ENCODE results near the gene CDH3.

The CDH3 gene

DNA sequence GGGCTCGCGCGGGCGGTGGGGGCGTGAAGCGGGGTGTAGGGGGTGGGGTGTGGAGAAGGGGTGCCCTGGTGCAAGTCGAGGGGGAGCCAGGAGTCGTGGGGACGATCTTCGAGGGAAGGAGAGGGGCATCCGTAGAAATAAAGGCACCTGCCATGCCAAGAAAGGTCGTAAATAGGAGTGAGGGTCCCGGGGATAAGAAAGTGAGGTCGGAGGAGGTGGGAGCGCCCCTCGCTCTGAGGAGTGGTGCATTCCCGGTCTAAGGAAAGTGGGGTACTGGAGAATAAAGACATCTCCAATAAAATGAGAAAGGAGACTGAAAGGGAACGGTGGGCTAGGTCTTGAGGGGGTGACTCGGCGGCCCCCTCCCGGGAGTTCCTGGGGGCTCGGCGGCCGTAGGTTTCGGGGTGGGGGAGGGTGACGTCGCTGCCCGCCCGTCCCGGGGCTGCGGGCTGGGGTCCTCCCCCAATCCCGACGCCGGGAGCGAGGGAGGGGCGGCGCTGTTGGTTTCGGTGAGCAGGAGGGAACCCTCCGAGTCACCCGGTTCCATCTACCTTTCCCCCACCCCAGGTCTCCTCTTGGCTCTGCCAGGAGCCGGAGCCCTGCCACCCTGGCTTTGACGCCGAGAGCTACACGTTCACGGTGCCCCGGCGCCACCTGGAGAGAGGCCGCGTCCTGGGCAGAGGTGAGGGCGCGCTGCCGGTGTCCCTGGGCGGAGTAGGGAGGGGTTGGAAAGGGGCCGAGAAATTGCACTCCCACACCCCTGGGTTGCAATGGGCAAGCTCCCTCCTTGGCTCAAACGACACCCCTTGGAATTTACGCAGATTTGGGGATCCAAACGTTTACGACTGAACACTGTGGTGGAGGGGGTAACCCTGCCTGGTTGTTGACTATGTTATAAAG is 92.9 kb downstream of the CDH3 start:
- Histone ChIP-seq H4K20me1 (ENCODE audit: insufficient read depth, low read length) (no peaks in the 10 kb centered on the region), H3K27me3 (replicated peaks; ENCODE audit: insufficient read depth, low read length) (no peaks in the 10 kb centered on the region; the same call in 1 of the 2 replicates), H3K4me2 (ENCODE audit: low read depth, low read length) (no peak overlapping the region), H3F3A (ENCODE audit: insufficient read depth, low read length) (no peaks in the 10 kb centered on the region), H2AFZ (ENCODE audit: low read length) (no peak overlapping the region), H3K79me2 (ENCODE audit: low read length) (no peaks in the 10 kb centered on the region), H3K9ac (ENCODE audit: low read length) (no peak overlapping the region), H3K4me1 (ENCODE audit: low read length) (no peaks in the 10 kb centered on the region), H3K9me2 (replicated peaks; ENCODE audit: insufficient read depth, low read length) (no peaks in the 10 kb centered on the region), H3K27ac (ENCODE audit: low read length) (no peak overlapping the region), H3K36me3 (replicated peaks; ENCODE audit: insufficient read depth, low read length) (no peaks in the 10 kb centered on the region), H3K9me3 (replicated peaks; ENCODE audit: insufficient read depth, low read length) (no peaks in the 10 kb centered on the region), H3K4me3 (ENCODE audit: low read length) (no peak overlapping the region)
- TF ChIP-seq EZH2phosphoT487 (IDR thresholded peaks at IDR 0.05; ENCODE audit: low read length) (no peak), EZH2 (optimal IDR thresholded peaks at IDR 0.05; ENCODE audit: low read depth, low read length) (no peak)
- TF ChIP-seq, protein P1, sequence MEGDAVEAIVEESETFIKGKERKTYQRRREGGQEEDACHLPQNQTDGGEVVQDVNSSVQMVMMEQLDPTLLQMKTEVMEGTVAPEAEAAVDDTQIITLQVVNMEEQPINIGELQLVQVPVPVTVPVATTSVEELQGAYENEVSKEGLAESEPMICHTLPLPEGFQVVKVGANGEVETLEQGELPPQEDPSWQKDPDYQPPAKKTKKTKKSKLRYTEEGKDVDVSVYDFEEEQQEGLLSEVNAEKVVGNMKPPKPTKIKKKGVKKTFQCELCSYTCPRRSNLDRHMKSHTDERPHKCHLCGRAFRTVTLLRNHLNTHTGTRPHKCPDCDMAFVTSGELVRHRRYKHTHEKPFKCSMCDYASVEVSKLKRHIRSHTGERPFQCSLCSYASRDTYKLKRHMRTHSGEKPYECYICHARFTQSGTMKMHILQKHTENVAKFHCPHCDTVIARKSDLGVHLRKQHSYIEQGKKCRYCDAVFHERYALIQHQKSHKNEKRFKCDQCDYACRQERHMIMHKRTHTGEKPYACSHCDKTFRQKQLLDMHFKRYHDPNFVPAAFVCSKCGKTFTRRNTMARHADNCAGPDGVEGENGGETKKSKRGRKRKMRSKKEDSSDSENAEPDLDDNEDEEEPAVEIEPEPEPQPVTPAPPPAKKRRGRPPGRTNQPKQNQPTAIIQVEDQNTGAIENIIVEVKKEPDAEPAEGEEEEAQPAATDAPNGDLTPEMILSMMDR (IDR thresholded peaks at IDR 0.05; ENCODE audit: low read length) = no peak
- no peak for DNase-seq

DNA sequence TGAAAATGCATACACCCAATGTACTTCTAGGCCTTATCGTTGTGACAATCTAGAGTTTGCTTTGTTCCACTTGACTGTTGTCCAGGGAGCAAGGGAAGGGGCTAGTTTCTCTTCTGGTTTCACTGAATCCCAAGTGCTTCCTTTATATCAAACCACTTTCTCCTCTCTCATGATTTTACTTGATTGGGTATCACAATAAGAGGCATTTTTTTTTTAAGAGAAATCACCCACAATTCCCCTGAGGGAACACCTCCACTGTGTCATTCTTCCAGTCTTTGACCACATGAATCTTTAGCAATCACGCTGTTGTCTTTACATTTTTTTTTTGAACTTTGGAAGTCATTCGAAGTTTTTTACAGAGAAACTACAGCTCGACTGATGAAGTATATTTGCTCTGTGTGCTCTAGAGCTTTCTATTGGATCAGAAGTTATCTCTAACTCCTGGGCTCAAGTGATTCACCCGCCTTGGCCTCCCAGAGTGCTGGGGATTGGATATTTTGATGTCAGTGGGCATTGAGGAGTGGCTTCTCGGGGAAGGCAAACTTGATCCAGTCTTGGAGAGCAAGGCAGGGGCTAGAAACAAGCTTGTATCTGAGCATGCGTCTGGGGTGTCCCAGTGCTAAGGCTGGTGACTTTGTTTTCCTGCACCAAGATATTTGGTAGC is 95.0 kb downstream of the CDH3 start:
- Histone ChIP-seq H3F3A (ENCODE audit: insufficient read depth, low read length) (no peaks in the 10 kb centered on the region), H3K79me2 (ENCODE audit: low read length) (no peaks in the 10 kb centered on the region), H2AFZ (ENCODE audit: low read length) (no peak overlapping the region), H3K27me3 (replicated peaks; ENCODE audit: insufficient read depth, low read length) (no peaks in the 10 kb centered on the region), H3K9me3 (replicated peaks; ENCODE audit: insufficient read depth, low read length) (no peaks in the 10 kb centered on the region), H3K36me3 (replicated peaks; ENCODE audit: insufficient read depth, low read length) (no peaks in the 10 kb centered on the region), H3K4me3 (ENCODE audit: low read length) (no peak overlapping the region), H3K9ac (ENCODE audit: low read length) (no peak overlapping the region), H3K4me2 (ENCODE audit: low read depth, low read length) (no peak overlapping the region), H4K20me1 (ENCODE audit: insufficient read depth, low read length) (no peaks in the 10 kb centered on the region), H3K27ac (ENCODE audit: low read length) (no peak overlapping the region), H3K4me1 (ENCODE audit: low read length) (no peaks in the 10 kb centered on the region), H3K9me2 (replicated peaks; ENCODE audit: insufficient read depth, low read length) (no peaks in the 10 kb centered on the region)
- no peak for TF ChIP-seq EZH2 (optimal IDR thresholded peaks at IDR 0.05; ENCODE audit: low read depth, low read length)
- TF ChIP-seq EZH2phosphoT487 (IDR thresholded peaks at IDR 0.05; ENCODE audit: low read length) = no peak
- TF ChIP-seq, protein P1 (IDR thresholded peaks at IDR 0.05; ENCODE audit: low read length) = no peak
- no peak for DNase-seq

DNA sequence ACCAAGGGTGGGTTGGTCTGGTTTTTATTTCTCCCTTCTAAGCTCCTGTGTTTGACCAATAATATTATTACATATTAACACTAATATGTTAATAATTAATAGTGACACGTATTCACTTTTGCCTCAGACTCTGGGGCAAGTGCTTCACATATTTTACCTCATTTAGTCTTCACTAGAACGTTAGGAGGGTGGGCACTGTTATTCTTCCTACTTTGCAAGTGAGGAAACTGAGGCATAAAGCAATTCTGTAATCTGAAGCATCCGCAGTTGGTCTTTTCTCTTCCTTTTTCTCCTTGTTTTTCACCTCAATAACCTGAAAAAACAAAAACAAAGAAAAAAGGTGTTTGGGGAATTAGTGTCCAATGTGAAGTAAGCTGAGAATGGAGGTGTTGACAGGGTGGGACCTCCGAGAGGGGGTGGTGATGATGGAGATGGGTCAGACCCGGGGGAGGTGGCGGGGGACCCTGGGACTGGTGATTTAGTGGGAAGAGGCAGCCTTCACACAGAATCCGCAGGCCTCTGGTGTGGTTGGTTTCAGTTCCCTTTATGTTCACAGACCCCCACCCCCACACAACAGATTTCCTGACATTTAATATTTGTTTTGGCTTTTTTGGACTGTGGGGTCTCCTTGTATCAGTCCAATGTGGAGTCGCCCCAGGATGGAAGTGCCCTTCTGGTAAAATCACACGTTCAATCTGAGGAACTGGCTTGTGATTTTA is 95.7 kb downstream of the CDH3 start:
- H3K27ac ChIP-seq (ENCODE audit: low read length) = no peak overlapping the region
- no peak overlapping the region for H3K9ac ChIP-seq (ENCODE audit: low read length)
- no peaks in the 10 kb centered on the region for H3K79me2 ChIP-seq (ENCODE audit: low read length)
- H3K9me3 ChIP-seq (replicated peaks; ENCODE audit: insufficient read depth, low read length) = no peaks in the 10 kb centered on the region
- no peaks in the 10 kb centered on the region for H4K20me1 ChIP-seq (ENCODE audit: insufficient read depth, low read length)
- no peaks in the 10 kb centered on the region for H3K4me1 ChIP-seq (ENCODE audit: low read length)
- no peak overlapping the region for H3K4me2 ChIP-seq (ENCODE audit: low read depth, low read length)
- no peaks in the 10 kb centered on the region for H3K27me3 ChIP-seq (replicated peaks; ENCODE audit: insufficient read depth, low read length)
- H3K36me3 ChIP-seq (replicated peaks; ENCODE audit: insufficient read depth, low read length) = no peaks in the 10 kb centered on the region
- no peaks in the 10 kb centered on the region for H3K9me2 ChIP-seq (replicated peaks; ENCODE audit: insufficient read depth, low read length)
- no peak for DNase-seq
- H3K4me3 ChIP-seq (ENCODE audit: low read length) = no peak overlapping the region
- no peak overlapping the region for H2AFZ ChIP-seq (ENCODE audit: low read length)
- TF ChIP-seq EZH2 (optimal IDR thresholded peaks at IDR 0.05; ENCODE audit: low read depth, low read length) = no peak
- no peak for TF ChIP-seq EZH2phosphoT487 (IDR thresholded peaks at IDR 0.05; ENCODE audit: low read length)
- TF ChIP-seq, protein P1 (IDR thresholded peaks at IDR 0.05; ENCODE audit: low read length) = no peak
- no peaks in the 10 kb centered on the region for H3F3A ChIP-seq (ENCODE audit: insufficient read depth, low read length)

Data from MM.1S (cell line).